ENCODE measurements around the gene KBTBD13. TPM values are rescaled to one million over a fixed set of nuclear protein-coding genes. Genes with fewer than 3 reads are reported as not detected.
A peak's percentile ranks its signal among the peaks of the same experiment; 100 is the strongest.

KBTBD13 gene
- total RNA-seq, 1 donor from 2014 or later: 0.21 TPM

DNA sequence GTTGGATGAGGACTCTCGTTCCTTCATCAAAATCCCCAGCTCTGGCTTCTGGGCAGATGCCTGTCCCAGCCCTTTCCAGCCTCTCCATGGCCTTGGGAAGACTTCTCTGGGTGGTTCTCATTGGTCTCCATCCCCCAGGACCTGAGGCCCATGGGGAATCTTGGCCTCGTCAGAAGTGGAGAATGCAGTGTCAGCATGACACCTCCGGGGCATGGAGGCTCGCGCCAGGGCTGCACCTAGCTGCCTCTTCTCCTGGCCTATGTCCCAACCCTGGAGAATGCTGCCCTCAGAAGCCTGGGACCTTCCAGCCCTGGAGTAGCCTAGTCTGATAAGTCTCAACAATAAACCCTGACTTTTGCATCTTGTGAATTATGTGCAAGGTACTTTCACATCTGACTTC is 3.0 kb downstream of the KBTBD13 start:
- intact Hi-C loops (cut with DNase I): no loop called here
- TF ChIP-seq, protein P1, sequence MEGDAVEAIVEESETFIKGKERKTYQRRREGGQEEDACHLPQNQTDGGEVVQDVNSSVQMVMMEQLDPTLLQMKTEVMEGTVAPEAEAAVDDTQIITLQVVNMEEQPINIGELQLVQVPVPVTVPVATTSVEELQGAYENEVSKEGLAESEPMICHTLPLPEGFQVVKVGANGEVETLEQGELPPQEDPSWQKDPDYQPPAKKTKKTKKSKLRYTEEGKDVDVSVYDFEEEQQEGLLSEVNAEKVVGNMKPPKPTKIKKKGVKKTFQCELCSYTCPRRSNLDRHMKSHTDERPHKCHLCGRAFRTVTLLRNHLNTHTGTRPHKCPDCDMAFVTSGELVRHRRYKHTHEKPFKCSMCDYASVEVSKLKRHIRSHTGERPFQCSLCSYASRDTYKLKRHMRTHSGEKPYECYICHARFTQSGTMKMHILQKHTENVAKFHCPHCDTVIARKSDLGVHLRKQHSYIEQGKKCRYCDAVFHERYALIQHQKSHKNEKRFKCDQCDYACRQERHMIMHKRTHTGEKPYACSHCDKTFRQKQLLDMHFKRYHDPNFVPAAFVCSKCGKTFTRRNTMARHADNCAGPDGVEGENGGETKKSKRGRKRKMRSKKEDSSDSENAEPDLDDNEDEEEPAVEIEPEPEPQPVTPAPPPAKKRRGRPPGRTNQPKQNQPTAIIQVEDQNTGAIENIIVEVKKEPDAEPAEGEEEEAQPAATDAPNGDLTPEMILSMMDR (IDR thresholded peaks at IDR 0.05): no peak
- Histone ChIP-seq H3K4me3 (no peak overlapping the region), H3K27ac (peak overlapping the region; percentile 13 to 96), H3K36me3 (no peaks in the 10 kb centered on the region), H3K27me3 (no peaks in the 10 kb centered on the region), H3K9me3 (no peaks in the 10 kb centered on the region), H3K4me1 (peaks cover 26 to 57% of the 10 kb centered on the region in 2 donors)
- no peak for DNase-seq (ENCODE audit: low spot score in 2 of 2)

DNA sequence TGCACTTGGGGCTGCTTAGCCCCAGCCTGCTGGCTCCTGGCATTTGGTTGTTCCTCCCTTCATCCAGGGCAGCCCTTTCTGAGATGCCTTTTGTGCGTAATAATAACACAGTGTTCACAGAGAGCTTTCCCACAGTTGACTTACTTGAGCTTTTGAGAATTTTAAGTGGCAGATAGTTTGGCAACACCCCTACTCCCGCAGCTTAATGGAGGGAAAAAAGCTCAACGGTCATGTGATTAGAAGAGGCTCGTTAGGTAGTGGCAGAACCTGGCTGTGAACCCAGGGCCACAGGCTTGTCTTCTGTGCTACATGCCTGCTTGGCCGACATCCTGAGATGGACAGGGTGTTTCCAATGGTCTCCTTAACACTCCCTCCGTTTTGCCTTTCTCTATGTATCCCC is 4.7 kb downstream of the KBTBD13 start:
- intact Hi-C loops (cut with DNase I): no loop called here
- H3K27ac ChIP-seq: peak overlapping the region; percentile 96 to 98

DNA sequence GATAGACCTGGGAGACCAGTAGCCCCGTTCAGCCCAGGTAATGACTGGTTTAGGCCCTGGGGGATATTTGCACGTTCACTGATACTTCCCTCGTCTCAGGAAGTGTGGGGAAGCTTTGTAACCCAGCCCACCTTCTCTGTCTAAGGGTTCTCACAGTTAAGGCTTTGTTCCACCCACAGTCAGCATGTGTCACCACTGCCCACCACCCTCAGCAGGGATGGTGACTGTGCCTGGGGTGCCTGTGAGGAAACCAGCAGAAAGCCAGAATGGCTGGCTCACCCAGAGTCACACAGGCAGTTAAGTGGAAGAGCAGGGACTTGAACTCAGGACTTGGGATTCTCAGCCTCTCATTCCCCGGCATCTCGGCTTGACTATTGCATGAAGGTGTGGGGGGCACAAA is 5.2 kb downstream of the KBTBD13 start:
- Histone ChIP-seq H3K4me3 (no peak overlapping the region), H3K9me3 (no peaks in the 10 kb centered on the region), H3K27me3 (no peaks in the 10 kb centered on the region), H3K36me3 (no peaks in the 10 kb centered on the region), H3K4me1 (peaks cover 46 to 69% of the 10 kb centered on the region in 2 donors), H3K27ac (peak overlapping the region; percentile 96 to 98)
- intact Hi-C loops (cut with DNase I): no loop called here
- TF ChIP-seq, protein P1 (IDR thresholded peaks at IDR 0.05): no peak
- no peak for DNase-seq (ENCODE audit: low spot score in 2 of 2)

More for the DNA sequence above, 4.7 kb downstream of the KBTBD13 start:
- no peaks in the 10 kb centered on the region for H3K9me3 ChIP-seq
- H3K4me1 ChIP-seq: peaks cover 42 to 69% of the 10 kb centered on the region in 2 donors
- DNase-seq (ENCODE audit: low spot score in 2 of 2): no peak
- H3K4me3 ChIP-seq: no peak overlapping the region
- TF ChIP-seq, protein P1 (IDR thresholded peaks at IDR 0.05): no peak
- H3K27me3 ChIP-seq: no peaks in the 10 kb centered on the region
- H3K36me3 ChIP-seq: no peaks in the 10 kb centered on the region

DNA sequence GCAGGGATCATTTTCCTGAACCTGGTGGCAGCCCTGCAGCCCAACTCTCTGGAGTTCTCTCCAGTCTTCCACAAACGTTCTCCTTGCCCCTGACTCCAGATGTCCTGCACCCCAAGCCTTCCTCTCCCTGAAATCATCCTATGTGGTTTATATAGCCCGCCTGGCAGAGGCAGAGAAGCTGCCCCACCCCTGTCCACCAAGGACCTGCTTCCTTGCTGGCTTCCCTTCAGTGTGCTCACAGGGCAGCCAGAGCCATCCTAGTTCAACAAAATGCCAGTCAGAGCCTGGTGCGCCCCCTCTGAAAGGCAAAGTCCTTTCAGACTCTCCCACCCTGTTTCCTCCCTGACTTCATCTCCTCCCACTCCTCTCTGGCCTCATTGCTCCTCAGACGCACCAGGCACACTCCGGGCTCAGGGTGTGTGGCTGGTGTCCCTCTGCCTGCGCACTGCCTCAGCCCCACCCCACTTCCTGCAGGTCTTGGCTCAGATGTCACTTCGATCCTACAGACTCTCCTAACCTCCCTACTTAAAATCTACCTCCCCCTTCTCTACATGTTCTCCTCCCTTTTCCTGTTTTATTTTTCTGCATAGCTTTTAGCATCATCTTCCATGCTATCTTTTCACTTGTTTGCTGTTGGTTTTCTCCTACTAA is 5.9 kb downstream of the KBTBD13 start:
- H3K9me3 ChIP-seq: no peaks in the 10 kb centered on the region
- peak overlapping the region; percentile 96 to 98 for H3K27ac ChIP-seq
- no peaks in the 10 kb centered on the region for H3K27me3 ChIP-seq
- no peak for DNase-seq (ENCODE audit: low spot score in 2 of 2)
- peaks cover 48 to 69% of the 10 kb centered on the region in 2 donors for H3K4me1 ChIP-seq
- no peaks in the 10 kb centered on the region for H3K36me3 ChIP-seq
- no peak overlapping the region for H3K4me3 ChIP-seq
- TF ChIP-seq, protein P1 (IDR thresholded peaks at IDR 0.05): no peak
- intact Hi-C loops (cut with DNase I): no loop called here

DNA sequence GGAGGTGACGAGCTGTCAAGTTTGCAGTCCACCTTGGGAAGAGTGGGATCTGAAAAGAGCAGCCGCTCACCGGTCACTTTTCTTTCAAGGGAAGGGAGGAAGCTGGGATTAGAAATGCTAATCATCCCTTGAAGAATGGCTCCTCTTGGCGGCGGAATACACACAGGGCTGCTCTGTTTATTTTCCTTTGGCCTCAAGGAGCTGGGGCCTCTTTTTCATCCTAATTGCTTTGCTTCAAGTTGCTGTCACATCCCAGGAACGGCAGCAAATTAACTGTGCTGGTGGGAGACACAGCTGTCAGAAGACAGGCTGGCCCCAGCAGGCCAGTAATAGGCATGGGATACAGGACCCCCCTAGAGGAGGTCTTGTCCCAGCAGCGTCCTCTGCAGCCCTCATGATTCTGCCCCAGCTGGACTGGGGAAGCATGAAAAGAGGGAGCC is 6.7 kb downstream of the KBTBD13 start:
- peaks cover 46 to 67% of the 10 kb centered on the region in 2 donors for H3K4me1 ChIP-seq
- TF ChIP-seq, protein P1 (IDR thresholded peaks at IDR 0.05): peak in 2 of 3 experiments; percentile 36 to 56
- peak overlapping the region; percentile 96 to 98 for H3K27ac ChIP-seq
- H3K4me3 ChIP-seq: no peak overlapping the region
- no peak for DNase-seq (ENCODE audit: low spot score in 2 of 2)
- H3K27me3 ChIP-seq: no peaks in the 10 kb centered on the region
- intact Hi-C loops (cut with DNase I): loop anchor here (1.0 kb wide), 1 partner anchor 29 kb away; no protein-coding TSS in a partner anchor
- H3K9me3 ChIP-seq: no peaks in the 10 kb centered on the region
- H3K36me3 ChIP-seq: no peaks in the 10 kb centered on the region
